Ovary (tissue), 3 donors: ENCODE measurements around the gene RUNX2.

ENCODE experiments used
- CTCF ChIP-seq, 3 donors: fragments of 450-650 bp in 2 of 3; fragments of 200-600 bp in 1 of 3; IDR thresholded peaks; one replicate each; pipeline versions ENCODE4 v1.5.1 to v1.8.0; 2016 to 2022; ENCODE audit warnings: antibody characterized with exemption in 3 of 3, mild to moderate bottlenecking in 1 of 3
- EP300 ChIP-seq: sonication (generic); formaldehyde crosslinking; IDR thresholded peaks from one replicate; pipeline ENCODE4 v1.6.1; 2017; ENCODE audit warnings: antibody characterized with exemption
- POLR2A ChIP-seq: fragments of 450-650 bp; IDR thresholded peaks from one replicate; pipeline ENCODE4 v1.6.1; 2017; ENCODE audit warnings: antibody characterized with exemption, mild to moderate bottlenecking, moderate library complexity
- donor health status: DM: no; HTN: no; CAD: no.

- TF ChIP-seq POLR2A (no peak), CTCF (IDR thresholded peaks at IDR 0.05) (no peak), EP300 (no peak)
Observed at GRCh38 chr6:45607798-45608197, 279.7 kb downstream of the RUNX2 start.
